AG04450 (cell line): ENCODE measurements around the gene GBP1. TPM values are rescaled to one million over a fixed set of nuclear protein-coding genes. Genes with fewer than 3 reads are reported as not detected.

Experiments
- CTCF ChIA-PET: fragments of 300-600, 350-600 bp; formaldehyde crosslinking; extraction: SDS; loops from one replicate; lab custom pipeline; 2022; ENCODE audit warnings: antibody characterized with exemption, inconsistent platforms; lab: Charles Lee
- POLR2A ChIA-PET: fragments of 350-600 bp; formaldehyde crosslinking; extraction: SDS; loops from one replicate; lab custom pipeline; 2021; ENCODE audit warnings: antibody characterized with exemption, inconsistent platforms; lab: Yijun Ruan, JAX
- DNase-seq: peaks from one replicate; pipeline ENCODE4 v3.0.0-alpha.2; 2011; ENCODE audit warnings: low read depth, low spot score
- H3K27ac ChIP-seq: one replicate; pipeline ENCODE4 v1.5.1; 2012; ENCODE audit warnings: low read depth, low read length, control low read depth
- H3K27me3 ChIP-seq: one replicate; pipeline ENCODE4 v1.6.0; 2012; ENCODE audit warnings: low read length; ENCODE audit not compliant: control insufficient read depth, insufficient read depth
- H3K4me3 ChIP-seq: 2 replicates; pipeline ENCODE4 v1.5.1; 2011; ENCODE audit warnings: mild to moderate bottlenecking, low read depth, low read length, control low read depth
- H3K9me3 ChIP-seq: 2 replicates; pipeline ENCODE4 v1.5.1; 2012; ENCODE audit warnings: low read length; ENCODE audit not compliant: control insufficient read depth, insufficient read depth
- CTCF ChIP-seq: IDR thresholded peaks from 2 replicates; pipeline ENCODE4 v1.5.1; 2011; ENCODE audit warnings: low read depth, low read length, control low read depth, inconsistent platforms
- polyA plus RNA-seq: library from polyadenylated mRNA; depleted of rRNA; stranded (reverse); fragments of >200 nt; gene quantifications from 2 replicates; pipeline ENCODE4 v1.2.3, GENCODE V29; 2011; rRNA removed
- small RNA-seq: library from RNA; depleted of rRNA; stranded (forward); fragments of <200 nt; gene quantifications from one replicate; pipeline ENCODE3, GENCODE V24; 2012; ENCODE audit warnings: low read depth; ENCODE audit not compliant: insufficient read length

The GBP1 gene
- polyA plus RNA-seq, 1 experiment: 103 TPM

- Histone ChIP-seq H3K27ac (no peak overlapping the region), H3K4me3 (no peak overlapping the region), H3K27me3 (no peaks in the 10 kb centered on the region), H3K9me3 (no peaks in the 10 kb centered on the region)
- no peak for DNase-seq
- TF ChIP-seq CTCF: no peak
- POLR2A ChIA-PET: no interaction called here
- CTCF ChIA-PET: interaction anchor here (1.2 kb wide), 1 partner anchor 353 kb away, joined by 4 read pairs; no protein-coding TSS in a partner anchor
Observed at GRCh38 chr1:89005286-89006151, 59.5 kb downstream of the GBP1 start.

Small RNA genes lying within 50 kb of the gene (small RNA-seq; reads per million reads assigned to genes)
- gene RF00019: not detected

Other genes starting within 250 kb of the GBP1 start
- gene GTF2B, start 173.6 kb downstream of the GBP1 start, polyA plus RNA-seq: 37.1 and 51.7 TPM in 2 replicates
- 40.9 and 54.9 TPM in 2 replicates for gene KYAT3, start 72.6 kb downstream of the GBP1 start, polyA plus RNA-seq
- gene RBMXL1, start 72.6 kb downstream of the GBP1 start, polyA plus RNA-seq: 7.1 and 8.8 TPM in 2 replicates
- 77.1 and 94.1 TPM in 2 replicates for gene GBP3, start 42.3 kb downstream of the GBP1 start, polyA plus RNA-seq
- gene GBP2, start 60.9 kb upstream of the GBP1 start, polyA plus RNA-seq: 56.8 and 67.9 TPM in 2 replicates
- gene GBP7, start 110.8 kb upstream of the GBP1 start, polyA plus RNA-seq: not detected in 2 replicates
- not detected in 2 replicates for gene GBP4, start 133.7 kb upstream of the GBP1 start, polyA plus RNA-seq
- gene GBP5, start 207.7 kb upstream of the GBP1 start, polyA plus RNA-seq: not detected in 2 replicates